Stimulated activated naive CD8-positive, alpha-beta T cell treated with anti-CD3 and anti-CD28 coated beads, Interleukin-15, Interleukin-2, amounts not matched to agents 100 ng/mL and 50 ng/mL, for 24 hours (primary cell): ENCODE data around the gene LRRC1.

Source experiments
- H3K27ac Mint-ChIP-seq: one replicate; pipeline ENCODE4 v1.8.0; 2021; ENCODE audit warnings: mild to moderate bottlenecking, mixed read lengths
- H3K27me3 Mint-ChIP-seq: one replicate; pipeline ENCODE4 v1.8.0; 2021; ENCODE audit warnings: mixed read lengths
- H3K36me3 Mint-ChIP-seq: one replicate; pipeline ENCODE4 v1.8.0; 2021; ENCODE audit warnings: low read depth, mixed read lengths
- H3K4me1 Mint-ChIP-seq: one replicate; pipeline ENCODE4 v1.8.0; 2021; ENCODE audit warnings: low read depth, mixed read lengths
- H3K4me3 Mint-ChIP-seq: one replicate; pipeline ENCODE4 v1.8.0; 2021; ENCODE audit warnings: mild to moderate bottlenecking, mixed read lengths
- H3K9me3 Mint-ChIP-seq: one replicate; pipeline ENCODE4 v1.8.0; 2021; ENCODE audit warnings: mixed read lengths

Gene LRRC1

DNA sequence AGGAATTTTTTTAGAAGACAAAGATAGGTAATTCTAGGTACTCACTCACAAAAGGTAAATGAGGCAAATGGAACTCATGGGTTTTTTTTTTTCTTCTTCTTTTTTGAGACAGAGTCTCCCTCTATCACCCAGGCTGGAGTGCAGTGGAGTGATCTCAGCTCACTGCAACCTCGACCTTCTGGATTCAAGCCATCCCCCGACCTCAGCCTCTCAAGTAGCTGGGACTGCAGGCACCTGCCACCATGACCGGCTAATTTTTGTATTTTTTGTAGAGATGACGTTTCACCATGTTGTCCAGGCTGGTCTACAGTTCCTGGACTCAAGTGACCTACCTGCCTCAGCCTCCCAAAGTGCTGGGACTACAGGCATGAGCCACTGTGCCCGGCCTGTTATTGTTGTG, 126.1 kb downstream of the LRRC1 start:
- H3K4me3 Mint-ChIP-seq: no peak overlapping the region
- H3K27me3 Mint-ChIP-seq: no peaks in the 10 kb centered on the region
- no peaks in the 10 kb centered on the region for H3K9me3 Mint-ChIP-seq
- no peaks in the 10 kb centered on the region for H3K4me1 Mint-ChIP-seq
- H3K36me3 Mint-ChIP-seq: peaks cover 15% of the 10 kb centered on the region
- no peak overlapping the region for H3K27ac Mint-ChIP-seq

DNA sequence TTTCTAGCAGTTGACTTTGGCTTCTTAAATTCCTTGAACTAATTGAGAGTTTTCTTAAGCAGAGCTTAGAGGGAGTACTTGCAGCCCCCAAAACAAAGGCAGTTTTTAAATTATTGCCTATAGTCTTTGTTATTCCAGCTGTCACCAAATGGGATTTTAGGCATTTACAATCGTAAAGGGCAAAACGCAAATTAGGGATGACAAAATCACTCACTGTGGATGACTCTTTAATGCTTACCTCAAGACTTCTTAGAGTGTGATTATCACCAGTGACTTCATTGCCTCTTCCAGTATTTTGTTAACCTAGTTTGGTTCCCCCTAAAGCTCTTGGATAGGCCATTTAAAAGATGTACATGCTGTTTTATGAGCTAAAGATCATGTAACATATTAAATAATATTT, 126.8 kb downstream of the LRRC1 start:
- Mint-ChIP-seq H3K4me1 (no peaks in the 10 kb centered on the region), H3K9me3 (no peaks in the 10 kb centered on the region), H3K4me3 (no peak overlapping the region), H3K36me3 (peaks cover 15% of the 10 kb centered on the region), H3K27ac (no peak overlapping the region), H3K27me3 (no peaks in the 10 kb centered on the region)

DNA sequence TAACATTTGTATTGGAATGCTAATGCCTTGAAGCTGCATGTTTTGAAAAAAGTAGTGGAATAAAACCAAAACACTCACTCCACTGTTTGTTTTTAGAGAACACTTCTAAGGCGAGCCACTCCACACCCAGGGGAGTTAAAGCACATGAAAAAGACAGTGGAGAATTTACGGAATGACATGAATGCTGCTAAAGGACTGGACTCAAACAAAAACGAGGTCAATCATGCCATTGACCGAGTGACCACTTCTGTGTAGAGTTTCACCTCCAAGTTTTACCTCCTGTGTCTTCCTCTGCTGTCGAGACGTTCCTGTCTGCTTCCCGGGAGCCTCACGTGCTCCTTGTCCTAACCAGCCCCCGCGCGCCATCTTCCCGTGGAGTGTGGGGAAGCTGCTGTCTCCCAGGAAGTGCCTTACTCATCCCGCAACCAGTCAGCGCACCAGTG, 127.8 kb downstream of the LRRC1 start:
- H3K4me1 Mint-ChIP-seq: no peaks in the 10 kb centered on the region
- H3K36me3 Mint-ChIP-seq: peaks cover 15% of the 10 kb centered on the region
- H3K4me3 Mint-ChIP-seq: no peak overlapping the region
- no peaks in the 10 kb centered on the region for H3K27me3 Mint-ChIP-seq
- H3K9me3 Mint-ChIP-seq: no peaks in the 10 kb centered on the region
- no peak overlapping the region for H3K27ac Mint-ChIP-seq

DNA sequence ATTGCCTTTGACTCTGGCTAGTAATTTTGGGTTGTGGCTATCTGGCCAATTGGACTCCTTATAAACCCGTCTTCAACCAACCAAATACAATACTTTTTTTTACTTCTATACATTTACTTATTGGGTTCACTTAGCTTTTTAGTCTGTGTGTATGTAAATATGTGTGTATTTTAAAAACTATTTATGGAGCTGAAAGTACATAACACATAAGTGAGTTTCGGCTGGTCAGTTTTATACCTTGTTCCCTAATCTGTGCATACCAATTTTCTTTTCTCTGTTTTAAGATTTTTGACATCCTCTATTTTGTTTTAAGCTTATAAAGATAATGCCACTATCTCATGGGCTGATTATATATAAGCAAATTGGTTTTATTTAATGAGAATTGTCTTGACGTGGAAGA, 129.5 kb downstream of the LRRC1 start:
- H3K36me3 Mint-ChIP-seq: peaks cover 20% of the 10 kb centered on the region
- no peaks in the 10 kb centered on the region for H3K27me3 Mint-ChIP-seq

DNA sequence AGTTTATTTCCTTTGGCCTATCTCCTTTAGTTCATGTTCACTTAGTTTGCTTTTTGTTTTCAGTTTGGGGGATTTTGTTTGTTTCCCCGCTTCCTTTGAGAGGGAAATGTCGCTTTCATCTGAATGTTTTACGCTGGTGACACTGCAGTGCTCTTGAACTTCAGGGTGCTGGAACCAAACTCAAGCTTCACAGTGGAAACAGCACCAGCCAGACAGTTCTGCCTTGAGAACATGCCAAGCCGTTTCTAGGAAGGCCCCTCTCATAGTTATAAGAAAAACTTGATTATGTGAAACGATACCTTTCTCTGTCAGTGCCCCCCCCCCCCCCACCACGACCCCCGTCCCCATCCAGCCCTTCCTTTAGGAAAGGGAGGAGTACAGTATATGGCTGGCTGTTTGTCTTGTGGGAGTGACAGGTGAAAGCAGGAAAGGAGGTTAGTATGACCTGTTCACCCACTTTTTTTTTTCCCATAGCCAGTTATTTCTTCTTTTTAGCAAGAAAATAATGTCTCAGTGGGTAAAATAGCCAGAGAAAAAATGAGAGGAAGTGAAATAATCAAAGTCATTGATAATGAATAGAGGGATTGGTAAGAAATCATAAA, 130.1 kb downstream of the LRRC1 start:
- Mint-ChIP-seq H3K4me1 (no peaks in the 10 kb centered on the region), H3K9me3 (no peaks in the 10 kb centered on the region), H3K4me3 (no peak overlapping the region)

More for the DNA sequence above, 129.5 kb downstream of the LRRC1 start:
- Mint-ChIP-seq H3K27ac (no peak overlapping the region), H3K9me3 (no peaks in the 10 kb centered on the region), H3K4me3 (no peak overlapping the region), H3K4me1 (no peaks in the 10 kb centered on the region)

DNA sequence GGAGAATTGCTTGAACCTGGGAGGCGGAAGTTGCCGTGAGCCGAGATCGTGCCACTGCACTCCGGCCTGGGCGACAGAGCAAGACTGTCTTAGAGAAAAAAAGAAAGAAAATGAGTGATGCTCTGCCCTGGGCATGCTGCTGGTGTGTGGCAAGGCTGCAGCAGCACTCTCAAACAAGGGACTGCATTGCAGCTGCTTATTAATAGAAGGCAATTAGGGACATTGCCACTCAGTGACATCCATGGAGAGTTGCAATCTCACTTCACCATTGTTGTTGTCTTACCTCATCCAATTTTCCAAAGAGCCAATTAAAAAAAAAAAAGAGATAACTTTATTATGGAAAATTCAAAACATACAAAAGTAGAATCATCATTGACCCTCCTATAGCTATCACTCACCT, 131.1 kb downstream of the LRRC1 start:
- no peaks in the 10 kb centered on the region for H3K4me1 Mint-ChIP-seq
- H3K27ac Mint-ChIP-seq: no peak overlapping the region

More for the DNA sequence above, 130.1 kb downstream of the LRRC1 start:
- Mint-ChIP-seq H3K27ac (no peak overlapping the region), H3K36me3 (peaks cover 16% of the 10 kb centered on the region), H3K27me3 (no peaks in the 10 kb centered on the region)

DNA sequence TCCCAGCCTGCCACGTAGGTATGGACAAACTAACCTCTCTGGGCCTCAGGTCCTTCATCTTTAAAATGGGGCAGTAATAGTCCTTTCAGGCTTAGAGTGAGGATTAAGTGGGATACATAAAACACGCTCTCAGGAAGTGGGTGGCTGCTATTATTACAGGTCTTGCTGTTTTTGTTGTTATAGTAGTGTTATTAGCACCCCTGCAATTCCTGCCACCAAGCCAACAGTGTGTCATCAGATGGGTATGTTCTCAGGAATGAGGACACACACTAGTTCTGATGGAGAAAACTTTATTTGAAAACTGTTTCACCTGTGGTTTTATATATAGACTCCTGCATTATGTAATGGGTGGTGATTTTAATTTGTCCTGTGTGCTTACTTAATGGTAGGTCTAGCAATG, 131.7 kb downstream of the LRRC1 start:
- Mint-ChIP-seq H3K9me3 (no peaks in the 10 kb centered on the region), H3K4me1 (no peaks in the 10 kb centered on the region), H3K27ac (no peak overlapping the region), H3K4me3 (no peak overlapping the region), H3K27me3 (no peaks in the 10 kb centered on the region), H3K36me3 (peaks cover 9% of the 10 kb centered on the region)

More for the DNA sequence above, 131.1 kb downstream of the LRRC1 start:
- H3K36me3 Mint-ChIP-seq: peaks cover 15% of the 10 kb centered on the region
- H3K9me3 Mint-ChIP-seq: no peaks in the 10 kb centered on the region
- no peak overlapping the region for H3K4me3 Mint-ChIP-seq
- H3K27me3 Mint-ChIP-seq: no peaks in the 10 kb centered on the region

DNA sequence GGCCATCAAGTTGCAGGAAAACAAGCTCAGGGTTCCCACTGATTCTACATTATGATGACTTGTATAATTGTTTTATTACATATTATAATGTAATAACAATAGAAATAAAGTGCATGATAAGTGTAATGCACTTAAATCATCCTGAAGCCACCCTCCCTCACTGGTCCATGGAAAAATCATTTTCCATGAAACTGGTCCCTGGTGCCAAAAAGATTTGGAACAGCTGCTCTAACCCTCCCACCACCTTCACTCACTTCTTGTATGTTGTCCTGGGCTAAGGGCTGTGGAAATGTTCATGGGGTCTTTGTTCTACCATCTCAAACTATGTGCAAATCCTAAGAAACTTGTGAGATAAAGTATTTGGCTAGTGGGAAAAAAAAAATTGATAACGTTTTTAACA, 133.8 kb downstream of the LRRC1 start:
- no peak overlapping the region for H3K27ac Mint-ChIP-seq
- H3K4me3 Mint-ChIP-seq: no peak overlapping the region
- no peaks in the 10 kb centered on the region for H3K27me3 Mint-ChIP-seq

DNA sequence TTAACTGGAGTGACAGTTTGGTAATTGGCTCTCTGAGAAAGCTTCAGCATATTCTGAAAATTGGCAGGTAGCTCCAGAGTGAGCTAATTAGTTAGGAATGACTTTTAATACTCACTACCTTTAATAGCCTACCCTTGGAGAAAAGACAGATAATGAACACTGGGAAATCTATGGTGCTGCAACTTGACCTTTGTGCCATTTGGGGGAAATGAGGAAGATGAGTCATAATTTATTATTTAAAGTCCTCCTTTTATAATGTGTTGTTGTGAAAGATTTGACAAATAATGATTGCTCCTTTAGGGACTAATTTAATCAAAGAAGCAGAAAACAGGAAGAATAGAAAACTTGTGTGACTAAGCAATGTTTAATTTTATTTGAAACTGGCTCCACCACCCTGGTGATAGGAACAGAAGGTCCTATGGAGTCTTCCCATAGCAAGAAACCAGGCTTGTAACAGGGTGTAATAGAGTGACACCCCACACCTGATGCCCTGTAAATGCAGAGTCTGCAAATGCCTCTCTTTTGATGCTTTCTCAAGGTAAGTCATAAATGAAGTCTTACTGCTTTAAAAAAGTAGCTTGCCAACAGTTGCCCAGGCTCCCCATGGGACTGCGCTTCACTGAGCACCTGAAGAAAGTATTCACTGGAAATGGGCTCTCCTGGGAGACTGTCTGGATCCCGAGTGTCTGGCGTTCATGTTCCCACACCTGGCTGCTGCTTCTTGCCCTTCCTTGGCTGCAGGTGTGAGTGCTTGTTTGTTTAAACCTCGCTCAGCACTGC, 134.4 kb downstream of the LRRC1 start:
- no peaks in the 10 kb centered on the region for H3K9me3 Mint-ChIP-seq
- H3K4me3 Mint-ChIP-seq: no peak overlapping the region
- H3K4me1 Mint-ChIP-seq: no peaks in the 10 kb centered on the region
- no peak overlapping the region for H3K27ac Mint-ChIP-seq
- H3K27me3 Mint-ChIP-seq: no peaks in the 10 kb centered on the region
- H3K36me3 Mint-ChIP-seq: peaks cover 5% of the 10 kb centered on the region

More for the DNA sequence above, 133.8 kb downstream of the LRRC1 start:
- Mint-ChIP-seq H3K4me1 (no peaks in the 10 kb centered on the region), H3K36me3 (peaks cover 5% of the 10 kb centered on the region), H3K9me3 (no peaks in the 10 kb centered on the region)

DNA sequence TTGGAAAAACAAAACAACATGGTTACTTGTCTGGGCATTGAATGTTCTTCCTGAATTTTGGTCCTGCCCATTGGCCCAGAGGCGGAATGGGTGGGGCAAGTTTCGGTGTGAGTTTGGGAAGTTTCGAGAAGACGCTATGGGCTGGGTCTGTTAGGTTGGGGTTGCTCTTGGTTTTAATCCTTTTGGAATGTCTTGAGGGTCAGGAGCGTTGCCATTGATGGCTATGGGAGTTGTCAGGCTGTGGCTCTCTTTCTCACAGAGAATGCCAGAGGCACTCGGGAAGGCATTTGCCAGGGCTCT, 135.0 kb downstream of the LRRC1 start:
- Mint-ChIP-seq H3K27me3 (no peaks in the 10 kb centered on the region), H3K36me3 (peaks cover 5% of the 10 kb centered on the region), H3K9me3 (no peaks in the 10 kb centered on the region), H3K4me1 (no peaks in the 10 kb centered on the region), H3K4me3 (no peak overlapping the region), H3K27ac (no peak overlapping the region)

DNA sequence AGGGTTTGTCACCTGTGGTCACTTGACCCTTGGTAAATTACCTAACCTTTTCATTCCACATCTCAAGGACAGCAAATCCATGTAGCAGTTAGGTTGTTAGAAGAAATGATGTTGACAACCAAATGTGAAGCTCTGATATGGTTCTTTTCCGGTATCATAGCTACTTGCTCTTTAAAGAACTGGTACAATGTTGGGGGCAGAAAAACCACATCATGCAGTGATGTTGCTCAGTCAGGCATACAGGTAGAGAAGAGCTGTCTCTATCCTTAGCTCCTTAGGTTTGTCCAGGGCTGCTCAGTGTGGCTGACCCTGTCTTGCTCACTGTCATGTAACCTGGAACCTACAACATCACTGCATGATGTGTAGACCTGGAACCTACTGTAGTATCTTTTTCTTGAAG, 135.5 kb downstream of the LRRC1 start:
- Mint-ChIP-seq H3K9me3 (no peaks in the 10 kb centered on the region), H3K27me3 (no peaks in the 10 kb centered on the region), H3K4me1 (no peaks in the 10 kb centered on the region), H3K4me3 (no peak overlapping the region), H3K36me3 (peaks cover 5% of the 10 kb centered on the region), H3K27ac (no peak overlapping the region)

DNA sequence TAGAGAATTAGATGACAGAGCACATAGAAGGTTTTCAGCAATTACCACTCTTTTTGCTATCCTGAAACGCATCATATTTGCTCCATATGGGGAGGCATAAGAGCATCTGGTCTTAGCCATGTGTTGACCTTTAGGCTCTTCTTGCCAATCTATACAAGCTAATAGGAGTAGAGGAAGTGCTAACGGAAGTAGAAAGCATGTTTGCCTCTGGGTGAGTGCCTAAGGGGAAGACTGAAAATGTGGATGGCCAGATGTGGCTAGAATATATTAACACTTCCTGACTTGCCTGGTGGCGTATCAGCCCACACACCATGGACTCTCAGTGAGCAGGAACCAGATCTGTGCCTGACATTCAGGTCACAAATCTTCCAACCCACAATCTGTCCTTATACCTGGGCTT, 136.3 kb downstream of the LRRC1 start:
- Mint-ChIP-seq H3K4me1 (no peaks in the 10 kb centered on the region), H3K27me3 (no peaks in the 10 kb centered on the region), H3K27ac (no peak overlapping the region), H3K4me3 (no peak overlapping the region), H3K36me3 (peaks cover 5% of the 10 kb centered on the region), H3K9me3 (no peaks in the 10 kb centered on the region)

DNA sequence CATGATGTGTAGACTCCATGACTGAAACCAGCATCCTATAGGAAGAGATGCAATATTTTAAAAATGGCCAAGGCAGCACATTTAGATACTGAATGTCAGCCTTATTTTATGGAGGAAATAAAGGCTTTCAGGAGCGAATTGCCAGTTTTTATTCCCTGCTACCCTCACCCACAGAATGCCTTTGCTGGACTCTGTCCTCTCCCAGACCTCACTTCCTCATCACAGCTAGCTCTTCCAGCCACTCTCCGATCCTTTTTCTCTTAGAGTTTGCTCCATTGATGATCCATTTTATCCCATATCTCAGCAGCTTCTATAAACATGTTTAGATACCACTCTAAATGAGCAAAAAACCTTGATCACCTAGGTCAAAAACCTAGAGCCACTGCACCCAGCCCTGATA, 137.7 kb downstream of the LRRC1 start:
- Mint-ChIP-seq H3K36me3 (peaks cover 5% of the 10 kb centered on the region), H3K9me3 (no peaks in the 10 kb centered on the region), H3K27ac (no peak overlapping the region), H3K27me3 (no peaks in the 10 kb centered on the region), H3K4me3 (no peak overlapping the region), H3K4me1 (no peaks in the 10 kb centered on the region)

DNA sequence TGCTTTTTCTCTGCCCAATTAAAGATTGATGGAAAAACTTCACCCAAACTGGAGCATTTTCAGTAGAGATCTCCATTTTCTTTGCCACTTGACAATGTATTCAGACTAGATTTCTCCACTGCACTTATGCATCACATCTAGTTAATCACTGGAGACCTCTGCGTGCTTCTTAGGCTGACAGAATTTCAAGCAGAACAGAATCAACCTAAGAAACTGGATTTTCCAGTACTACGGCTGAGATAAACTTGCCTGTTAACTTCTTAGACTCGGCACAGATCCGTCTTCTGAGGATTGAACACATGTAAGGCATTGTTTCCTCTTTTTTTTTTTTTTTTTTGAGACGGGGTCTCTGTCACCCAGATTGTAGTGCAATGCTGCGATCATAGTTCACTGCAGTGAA, 139.2 kb downstream of the LRRC1 start:
- no peaks in the 10 kb centered on the region for H3K9me3 Mint-ChIP-seq
- no peak overlapping the region for H3K4me3 Mint-ChIP-seq
- no peak overlapping the region for H3K27ac Mint-ChIP-seq
- peaks cover 4% of the 10 kb centered on the region for H3K27me3 Mint-ChIP-seq
- H3K4me1 Mint-ChIP-seq: peaks cover 12% of the 10 kb centered on the region
- H3K36me3 Mint-ChIP-seq: peaks cover under 1% of the 10 kb centered on the region

DNA sequence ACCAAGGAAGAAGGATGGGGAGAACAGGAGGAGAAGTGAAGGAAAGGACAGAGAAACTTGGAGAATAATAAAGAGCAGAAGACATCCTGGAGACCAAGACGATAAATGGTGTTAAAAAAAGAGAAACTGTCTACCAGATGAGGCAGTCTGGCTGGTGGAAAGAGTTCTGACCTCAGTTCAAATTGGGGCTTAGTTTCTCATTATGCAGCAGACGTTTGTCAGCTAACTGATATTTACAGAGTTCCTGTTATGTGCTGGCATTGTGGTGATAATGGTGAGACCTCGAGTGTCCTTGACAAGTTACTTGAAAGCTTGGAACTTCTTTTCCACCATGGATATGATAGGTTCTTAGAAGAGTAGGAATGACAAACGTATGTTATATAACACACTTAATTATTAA, 142.7 kb downstream of the LRRC1 start:
- no peak overlapping the region for H3K27ac Mint-ChIP-seq
- H3K4me1 Mint-ChIP-seq: peaks cover 20% of the 10 kb centered on the region
- no peak overlapping the region for H3K4me3 Mint-ChIP-seq
- H3K36me3 Mint-ChIP-seq: no peaks in the 10 kb centered on the region
- H3K27me3 Mint-ChIP-seq: peaks cover 20% of the 10 kb centered on the region
- H3K9me3 Mint-ChIP-seq: no peaks in the 10 kb centered on the region

DNA sequence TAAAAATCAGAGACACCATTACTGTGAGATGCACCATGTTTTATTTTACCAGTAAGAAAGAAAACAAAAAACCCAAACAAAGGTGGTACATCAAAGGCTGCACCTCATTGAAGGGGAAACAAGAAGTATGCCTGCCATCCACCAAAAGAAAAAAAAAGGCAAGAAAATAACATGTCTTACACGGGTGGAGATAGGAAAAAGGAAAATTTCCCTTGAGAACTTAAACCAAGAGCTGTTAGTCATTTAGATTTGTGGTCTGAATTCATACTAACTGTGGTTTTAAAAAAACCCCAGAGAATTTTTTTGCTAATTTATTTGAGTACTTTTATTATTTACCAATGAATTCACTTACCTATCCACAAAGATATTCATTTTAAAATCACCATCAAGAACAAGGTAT, 144.0 kb downstream of the LRRC1 start:
- peak overlapping the region; percentile 32 for H3K27ac Mint-ChIP-seq
- H3K4me3 Mint-ChIP-seq: no peak overlapping the region
- H3K27me3 Mint-ChIP-seq: peaks cover 20% of the 10 kb centered on the region

More for the DNA sequence above, 144.0 kb downstream of the LRRC1 start:
- Mint-ChIP-seq H3K9me3 (no peaks in the 10 kb centered on the region), H3K4me1 (peaks cover 20% of the 10 kb centered on the region), H3K36me3 (no peaks in the 10 kb centered on the region)
